Activated CD4-positive, alpha-beta T cell treated with anti-CD3 and anti-CD28 coated beads, Interleukin-2, Interleukin-6, amounts not matched to agents 100 ng/mL and 50 ng/mL, durations not matched to agents 16 hours and 8 hours (primary cell): ENCODE data around the gene CD226.
A peak's percentile ranks its signal among the peaks of the same experiment; 100 is the strongest.

Experiments
- DNase-seq: peaks from one replicate; pipeline ENCODE4 v3.0.0-alpha.2; 2020

CD226 gene

GRCh38 chr18:69956057-69956456 is 8.4 kb upstream of the CD226 start:
- peak; percentile 56 for DNase-seq

- peak; percentile 53 for DNase-seq
Observed at GRCh38 chr18:69954719-69955480, 7.2 kb upstream of the CD226 start.

- no peak for DNase-seq
Observed at GRCh38 chr18:69953191-69953590, 5.5 kb upstream of the CD226 start.

GRCh38 chr18:69951182-69951581 is 3.5 kb upstream of the CD226 start:
- DNase-seq: no peak

- DNase-seq: no peak
Observed at GRCh38 chr18:69949538-69949936, 1.9 kb upstream of the CD226 start.

GRCh38 chr18:69948919-69949537 is 1.4 kb upstream of the CD226 start:
- DNase-seq: peak; percentile 89

- DNase-seq: no peak
Observed at GRCh38 chr18:69948256-69948655, 583 bp upstream of the CD226 start.

GRCh38 chr18:69946608-69947155 is 991 bp downstream of the CD226 start:
- no peak for DNase-seq

GRCh38 chr18:69945220-69946114 is 2.2 kb downstream of the CD226 start:
- peak; percentile 80 for DNase-seq

GRCh38 chr18:69944436-69944835 is 3.2 kb downstream of the CD226 start:
- DNase-seq: peak; percentile 60

GRCh38 chr18:69943021-69943420 is 4.7 kb downstream of the CD226 start:
- DNase-seq: peak; percentile 17

- DNase-seq: no peak
Observed at GRCh38 chr18:69941183-69941582, 6.5 kb downstream of the CD226 start.

- peak; percentile 21 for DNase-seq
Observed at GRCh38 chr18:69939812-69940211, 7.9 kb downstream of the CD226 start.

- peak; percentile 43 for DNase-seq
Observed at GRCh38 chr18:69936191-69936558, 11.5 kb downstream of the CD226 start.

- DNase-seq: peak; percentile 93
Observed at GRCh38 chr18:69935319-69936190, 12.1 kb downstream of the CD226 start.

- DNase-seq: no peak
Observed at GRCh38 chr18:69934601-69935265, 12.9 kb downstream of the CD226 start.

GRCh38 chr18:69929041-69929774 is 18.5 kb downstream of the CD226 start:
- DNase-seq: no peak

GRCh38 chr18:69916412-69916811 is 31.3 kb downstream of the CD226 start:
- no peak for DNase-seq

- DNase-seq: no peak
Observed at GRCh38 chr18:69908838-69909237, 38.8 kb downstream of the CD226 start.

GRCh38 chr18:69906765-69907164 is 40.9 kb downstream of the CD226 start:
- no peak for DNase-seq

GRCh38 chr18:69900941-69901340 is 46.7 kb downstream of the CD226 start:
- DNase-seq: no peak
